Measurements from ENCODE around the gene PGC. TPM values are rescaled to one million over a fixed set of nuclear protein-coding genes. Genes with fewer than 3 reads are reported as not detected.
A peak's percentile ranks its signal among the peaks of the same experiment; 100 is the strongest.

The PGC gene
- total and polyA plus RNA-seq, 9 of the 15 experiments (the other 6 are each of a cell fraction or from before 2014, with no cell fraction given): 0.17 to 0.40 TPM; not detected in 7

GRCh38 chr6:41747256-41748101, at the start of gene PGC (continued):
- TF ChIP-seq, protein P1, sequence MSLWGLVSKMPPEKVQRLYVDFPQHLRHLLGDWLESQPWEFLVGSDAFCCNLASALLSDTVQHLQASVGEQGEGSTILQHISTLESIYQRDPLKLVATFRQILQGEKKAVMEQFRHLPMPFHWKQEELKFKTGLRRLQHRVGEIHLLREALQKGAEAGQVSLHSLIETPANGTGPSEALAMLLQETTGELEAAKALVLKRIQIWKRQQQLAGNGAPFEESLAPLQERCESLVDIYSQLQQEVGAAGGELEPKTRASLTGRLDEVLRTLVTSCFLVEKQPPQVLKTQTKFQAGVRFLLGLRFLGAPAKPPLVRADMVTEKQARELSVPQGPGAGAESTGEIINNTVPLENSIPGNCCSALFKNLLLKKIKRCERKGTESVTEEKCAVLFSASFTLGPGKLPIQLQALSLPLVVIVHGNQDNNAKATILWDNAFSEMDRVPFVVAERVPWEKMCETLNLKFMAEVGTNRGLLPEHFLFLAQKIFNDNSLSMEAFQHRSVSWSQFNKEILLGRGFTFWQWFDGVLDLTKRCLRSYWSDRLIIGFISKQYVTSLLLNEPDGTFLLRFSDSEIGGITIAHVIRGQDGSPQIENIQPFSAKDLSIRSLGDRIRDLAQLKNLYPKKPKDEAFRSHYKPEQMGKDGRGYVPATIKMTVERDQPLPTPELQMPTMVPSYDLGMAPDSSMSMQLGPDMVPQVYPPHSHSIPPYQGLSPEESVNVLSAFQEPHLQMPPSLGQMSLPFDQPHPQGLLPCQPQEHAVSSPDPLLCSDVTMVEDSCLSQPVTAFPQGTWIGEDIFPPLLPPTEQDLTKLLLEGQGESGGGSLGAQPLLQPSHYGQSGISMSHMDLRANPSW (CRISPR knock-in tag; IDR thresholded peaks at IDR 0.05): no peak
- TF ChIP-seq, protein P2, sequence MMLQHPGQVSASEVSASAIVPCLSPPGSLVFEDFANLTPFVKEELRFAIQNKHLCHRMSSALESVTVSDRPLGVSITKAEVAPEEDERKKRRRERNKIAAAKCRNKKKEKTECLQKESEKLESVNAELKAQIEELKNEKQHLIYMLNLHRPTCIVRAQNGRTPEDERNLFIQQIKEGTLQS (IDR thresholded peaks at IDR 0.05): peak; percentile 59
- TF ChIP-seq, protein P2 (CRISPR knock-in tag; conservative IDR thresholded peaks at IDR 0.05): no peak
- no peak for TF ChIP-seq ELK3 (CRISPR knock-in tag; IDR thresholded peaks at IDR 0.05)
- TF ChIP-seq ZNF77 (CRISPR knock-in tag; IDR thresholded peaks at IDR 0.05): no peak
